Body of pancreas (tissue), 4 donors: ENCODE measurements around the gene EPN1.

Experiments used
- POLR2A ChIP-seq, 3 donors: fragments of 450-650 bp; IDR thresholded peaks; one replicate each; pipeline ENCODE4 v1.6.1; 2016; ENCODE audit warnings: antibody characterized with exemption in 3 of 3, mild to moderate bottlenecking in 2 of 3
- TF ChIP-seq, protein P1 (sequence below), 7 experiments: fragments of 450-650 bp in 4 of 7; fragments of 200-600 bp in 3 of 7; sonication (generic) in 3 of 7; IDR thresholded peaks; one replicate each; pipeline ENCODE4 v1.5.1; 2016 to 2019; ENCODE audit warnings: antibody characterized with exemption in 7 of 7

DNA sequence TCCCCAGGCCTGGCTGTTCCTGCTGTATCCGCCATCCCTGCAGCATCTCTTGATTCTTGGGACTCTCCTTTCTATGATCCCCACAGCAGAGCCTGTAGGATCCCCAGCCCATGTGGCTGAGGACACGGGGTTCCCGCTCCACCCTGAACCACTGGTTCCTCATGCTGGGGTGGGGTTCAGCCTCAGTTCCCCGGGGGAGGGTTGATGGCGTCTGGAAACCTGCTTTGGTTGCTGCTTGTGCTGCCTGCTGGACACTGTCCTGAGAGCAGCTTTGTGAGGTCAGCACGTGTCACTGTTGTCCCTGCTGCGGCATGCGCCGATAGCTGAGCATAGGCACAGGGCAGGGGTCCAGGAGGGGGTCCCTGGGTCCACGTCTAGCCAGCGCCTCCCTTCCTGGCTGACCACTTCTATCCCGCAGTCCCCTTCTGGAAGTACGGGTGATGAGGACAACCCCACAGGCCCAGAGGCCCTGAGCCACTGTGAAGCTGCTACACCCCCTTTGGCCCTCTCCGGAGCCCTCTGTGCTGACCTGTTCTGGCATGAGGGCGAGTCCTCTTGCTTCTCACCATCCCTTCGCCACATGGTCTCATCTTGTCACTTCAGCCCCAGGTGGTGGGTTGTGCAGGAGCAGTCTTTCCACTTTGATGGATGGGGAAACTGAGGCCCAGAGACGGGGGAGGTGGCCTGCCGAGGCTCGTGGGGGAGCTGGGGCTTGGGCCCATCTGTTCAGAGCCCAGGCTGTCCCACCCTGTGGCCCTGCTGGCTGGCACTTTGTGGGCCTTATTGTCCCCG is 5.5 kb downstream of the EPN1 start:
- TF ChIP-seq, protein P1, sequence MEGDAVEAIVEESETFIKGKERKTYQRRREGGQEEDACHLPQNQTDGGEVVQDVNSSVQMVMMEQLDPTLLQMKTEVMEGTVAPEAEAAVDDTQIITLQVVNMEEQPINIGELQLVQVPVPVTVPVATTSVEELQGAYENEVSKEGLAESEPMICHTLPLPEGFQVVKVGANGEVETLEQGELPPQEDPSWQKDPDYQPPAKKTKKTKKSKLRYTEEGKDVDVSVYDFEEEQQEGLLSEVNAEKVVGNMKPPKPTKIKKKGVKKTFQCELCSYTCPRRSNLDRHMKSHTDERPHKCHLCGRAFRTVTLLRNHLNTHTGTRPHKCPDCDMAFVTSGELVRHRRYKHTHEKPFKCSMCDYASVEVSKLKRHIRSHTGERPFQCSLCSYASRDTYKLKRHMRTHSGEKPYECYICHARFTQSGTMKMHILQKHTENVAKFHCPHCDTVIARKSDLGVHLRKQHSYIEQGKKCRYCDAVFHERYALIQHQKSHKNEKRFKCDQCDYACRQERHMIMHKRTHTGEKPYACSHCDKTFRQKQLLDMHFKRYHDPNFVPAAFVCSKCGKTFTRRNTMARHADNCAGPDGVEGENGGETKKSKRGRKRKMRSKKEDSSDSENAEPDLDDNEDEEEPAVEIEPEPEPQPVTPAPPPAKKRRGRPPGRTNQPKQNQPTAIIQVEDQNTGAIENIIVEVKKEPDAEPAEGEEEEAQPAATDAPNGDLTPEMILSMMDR (IDR thresholded peaks at IDR 0.05), result no peak
- TF ChIP-seq POLR2A (IDR thresholded peaks at IDR 0.05), result no peak
